HepG2 (cell line): ENCODE results near the gene DBN1. TPM values are rescaled to one million over a fixed set of nuclear protein-coding genes. Genes with fewer than 3 reads are reported as not detected.
A peak's percentile ranks its signal among the peaks of the same experiment; 100 is the strongest.

Experiments used
- CC2D1A ChIP-seq: sonication (generic); formaldehyde crosslinking; IDR thresholded peaks from 2 replicates; pipeline ENCODE4 v1.8.1; 2023; ENCODE audit warnings: mild to moderate bottlenecking, missing genetic modification reagents
- FLYWCH1 ChIP-seq: sonication (generic); formaldehyde crosslinking; IDR thresholded peaks from 2 replicates; pipeline ENCODE4 v1.8.1; 2023; ENCODE audit warnings: mild to moderate bottlenecking, missing genetic modification reagents
- HNRNPL ChIP-seq: fragments of 200-400 bp; formaldehyde crosslinking; IDR thresholded peaks from 2 replicates; pipeline ENCODE4 v1.6.1; 2017; ENCODE audit warnings: mild to moderate bottlenecking, low read depth, low read length
- MAF1 ChIP-seq: sonication (generic); formaldehyde crosslinking; IDR thresholded peaks from 2 replicates; pipeline ENCODE4 v1.5.0; 2020; ENCODE audit warnings: missing genetic modification reagents, borderline replicate concordance
- SATB2 ChIP-seq: sonication (generic); formaldehyde crosslinking; IDR thresholded peaks from 2 replicates; pipeline ENCODE4 v1.5.0; 2020; ENCODE audit warnings: missing genetic modification reagents
- USF2 ChIP-seq, 2 experiments: sonication (generic) in 1 of 2; formaldehyde crosslinking in 1 of 2; IDR thresholded peaks; 2 replicates each; pipeline versions ENCODE4 v1.5.1 to v1.6.1; 2011 to 2020; ENCODE audit warnings: borderline replicate concordance in 1 of 2, low read depth in 1 of 2, low read length in 1 of 2, mild to moderate bottlenecking in 1 of 2, missing genetic modification reagents in 1 of 2, moderate library complexity in 1 of 2
- XBP1 ChIP-seq: sonication (generic); formaldehyde crosslinking; IDR thresholded peaks from 2 replicates; pipeline ENCODE4 v1.5.0; 2020; ENCODE audit warnings: missing genetic modification reagents
- ZBTB1 ChIP-seq: sonication (generic); formaldehyde crosslinking; IDR thresholded peaks from 2 replicates; pipeline ENCODE4 v1.4.0; 2020; ENCODE audit warnings: missing genetic modification reagents, borderline replicate concordance
- ZNF468 ChIP-seq: sonication (generic); formaldehyde crosslinking; IDR thresholded peaks from 2 replicates; pipeline ENCODE4 v1.8.0; 2022; ENCODE audit warnings: mild to moderate bottlenecking, moderate library complexity, missing genetic modification reagents
- ZSCAN21 ChIP-seq: sonication (generic); formaldehyde crosslinking; IDR thresholded peaks from 2 replicates; pipeline ENCODE4 v1.8.0; 2022; ENCODE audit warnings: mild to moderate bottlenecking, missing genetic modification reagents, moderate library complexity, borderline replicate concordance
- polyA plus RNA-seq, 8 experiments: library from polyadenylated mRNA; depleted of rRNA in 3 of 8; stranded (reverse) in 7 of 8; unstranded in 1 of 8; fragments of >200 nt; fragmentation: Illumina TruSeq in 4 of 8; extraction: Trizol in 4 of 8; gene quantifications; 2 replicates each; pipeline versions ENCODE4 v1.2.1 to v1.2.3, GENCODE V29; 2011 to 2016; ENCODE audit warnings: low read depth in 4 of 8, missing spikeins in 1 of 8, mixed read lengths in 1 of 8; ENCODE audit not compliant: insufficient read depth in 1 of 8
- total RNA-seq, 5 experiments: library from RNA; depleted of rRNA; stranded (reverse); fragments of >200 nt; fragmentation: Illumina TruSeq; extraction: Trizol; gene quantifications; 2 replicates each; pipeline ENCODE4 v1.2.3, GENCODE V29; 2016; ENCODE audit warnings: low read depth in 1 of 5
- TF ChIP-seq, protein P1 (sequence below): sonication (generic); formaldehyde crosslinking; IDR thresholded peaks from 2 replicates; pipeline ENCODE4 v1.5.1; 2020; ENCODE audit warnings: missing genetic modification reagents, mild to moderate bottlenecking, borderline replicate concordance
- TF ChIP-seq, protein P2 (sequence below): sonication (generic); formaldehyde crosslinking; IDR thresholded peaks from 2 replicates; pipeline ENCODE4 v1.4.0; 2020; ENCODE audit warnings: missing genetic modification reagents, borderline replicate concordance
- TF ChIP-seq, protein P3 (sequence below): sonication (generic); formaldehyde crosslinking; IDR thresholded peaks from 2 replicates; pipeline ENCODE4 v1.5.1; 2020; ENCODE audit warnings: mild to moderate bottlenecking, missing genetic modification reagents, moderate library complexity
- TF ChIP-seq, protein P4 (sequence below): sonication (generic); formaldehyde crosslinking; IDR thresholded peaks from 2 replicates; pipeline ENCODE4 v1.8.1; 2023; ENCODE audit warnings: mild to moderate bottlenecking, inconsistent platforms, moderate library complexity, missing genetic modification reagents, borderline replicate concordance

The DBN1 gene
- total and polyA plus RNA-seq, 2 of the 13 experiments (the other 11 are each of a cell fraction or from before 2014, with no cell fraction given) = 27.0 to 37.3 TPM

DNA sequence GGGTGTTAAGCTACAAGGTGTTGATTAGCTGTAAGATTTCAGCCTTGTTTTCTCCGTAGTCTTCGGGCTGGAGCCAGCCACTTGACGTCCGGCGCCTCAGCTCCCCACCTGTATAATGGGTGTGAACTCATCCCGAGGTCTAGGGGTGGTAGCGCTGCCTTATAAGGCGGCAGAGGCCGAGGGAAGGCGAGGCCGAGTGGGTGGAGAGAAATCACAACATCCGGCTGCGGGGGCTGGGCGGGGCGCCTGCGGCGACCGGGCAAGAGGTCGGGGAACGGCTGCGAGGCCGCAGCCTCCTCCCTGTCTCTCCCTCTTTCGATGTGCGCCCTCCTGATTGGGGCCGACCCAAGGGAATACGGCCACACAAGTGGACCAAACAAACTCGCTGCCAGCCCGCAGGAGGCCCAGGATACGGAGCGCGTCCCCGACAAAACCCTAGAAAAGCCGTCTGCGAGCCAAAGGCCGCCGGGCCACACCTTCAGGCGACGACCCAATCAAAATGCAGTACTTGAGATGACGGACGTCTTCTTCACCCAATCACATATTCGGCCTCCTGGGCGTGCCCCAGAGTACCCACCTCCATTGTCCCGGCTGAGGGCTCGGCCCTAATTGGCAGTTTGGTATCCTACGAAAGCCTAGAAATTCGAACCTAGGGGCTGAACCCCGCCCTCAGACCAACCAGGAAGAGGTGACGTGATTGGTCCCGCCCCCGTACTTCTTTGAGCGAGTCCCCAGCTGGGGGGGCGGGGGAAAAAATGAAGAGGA lies 47.5 kb downstream of the DBN1 start (continued):
- TF ChIP-seq, protein P1, sequence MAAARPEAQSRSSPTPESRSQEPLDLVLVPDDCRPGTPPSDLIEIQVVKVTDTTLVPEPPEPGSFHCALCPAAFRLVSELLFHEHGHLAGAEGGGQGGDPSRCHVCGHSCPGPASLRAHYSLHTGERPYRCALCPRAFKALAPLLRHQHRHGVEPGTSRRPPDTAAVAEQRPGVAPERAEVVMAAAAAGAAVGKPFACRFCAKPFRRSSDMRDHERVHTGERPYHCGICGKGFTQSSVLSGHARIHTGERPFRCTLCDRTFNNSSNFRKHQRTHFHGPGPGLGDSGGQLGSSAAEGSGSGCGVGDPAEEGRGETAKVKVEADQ = no peak; the same call in 1 of the 2 replicates
- TF ChIP-seq MAF1 (CRISPR knock-in tag) = no peak; the same call in 1 of the 2 replicates
- TF ChIP-seq ZBTB1 (CRISPR knock-in tag) = no peak
- TF ChIP-seq USF2 (IDR thresholded peaks at IDR 0.05; ENCODE audit: low read depth, low read length) = no peak
- peak; percentile 80; the same call in 1 of the 2 replicates for TF ChIP-seq USF2 (CRISPR knock-in tag; IDR thresholded peaks at IDR 0.05; ENCODE audit: borderline replicate concordance)
- TF ChIP-seq, protein P2, sequence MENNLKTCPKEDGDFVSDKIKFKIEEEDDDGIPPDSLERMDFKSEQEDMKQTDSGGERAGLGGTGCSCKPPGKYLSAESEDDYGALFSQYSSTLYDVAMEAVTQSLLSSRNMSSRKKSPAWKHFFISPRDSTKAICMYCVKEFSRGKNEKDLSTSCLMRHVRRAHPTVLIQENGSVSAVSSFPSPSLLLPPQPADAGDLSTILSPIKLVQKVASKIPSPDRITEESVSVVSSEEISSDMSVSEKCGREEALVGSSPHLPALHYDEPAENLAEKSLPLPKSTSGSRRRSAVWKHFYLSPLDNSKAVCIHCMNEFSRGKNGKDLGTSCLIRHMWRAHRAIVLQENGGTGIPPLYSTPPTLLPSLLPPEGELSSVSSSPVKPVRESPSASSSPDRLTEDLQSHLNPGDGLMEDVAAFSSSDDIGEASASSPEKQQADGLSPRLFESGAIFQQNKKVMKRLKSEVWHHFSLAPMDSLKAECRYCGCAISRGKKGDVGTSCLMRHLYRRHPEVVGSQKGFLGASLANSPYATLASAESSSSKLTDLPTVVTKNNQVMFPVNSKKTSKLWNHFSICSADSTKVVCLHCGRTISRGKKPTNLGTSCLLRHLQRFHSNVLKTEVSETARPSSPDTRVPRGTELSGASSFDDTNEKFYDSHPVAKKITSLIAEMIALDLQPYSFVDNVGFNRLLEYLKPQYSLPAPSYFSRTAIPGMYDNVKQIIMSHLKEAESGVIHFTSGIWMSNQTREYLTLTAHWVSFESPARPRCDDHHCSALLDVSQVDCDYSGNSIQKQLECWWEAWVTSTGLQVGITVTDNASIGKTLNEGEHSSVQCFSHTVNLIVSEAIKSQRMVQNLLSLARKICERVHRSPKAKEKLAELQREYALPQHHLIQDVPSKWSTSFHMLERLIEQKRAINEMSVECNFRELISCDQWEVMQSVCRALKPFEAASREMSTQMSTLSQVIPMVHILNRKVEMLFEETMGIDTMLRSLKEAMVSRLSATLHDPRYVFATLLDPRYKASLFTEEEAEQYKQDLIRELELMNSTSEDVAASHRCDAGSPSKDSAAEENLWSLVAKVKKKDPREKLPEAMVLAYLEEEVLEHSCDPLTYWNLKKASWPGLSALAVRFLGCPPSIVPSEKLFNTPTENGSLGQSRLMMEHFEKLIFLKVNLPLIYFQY = peak; percentile 43; the same call in 1 of the 2 replicates
- TF ChIP-seq, protein P3, sequence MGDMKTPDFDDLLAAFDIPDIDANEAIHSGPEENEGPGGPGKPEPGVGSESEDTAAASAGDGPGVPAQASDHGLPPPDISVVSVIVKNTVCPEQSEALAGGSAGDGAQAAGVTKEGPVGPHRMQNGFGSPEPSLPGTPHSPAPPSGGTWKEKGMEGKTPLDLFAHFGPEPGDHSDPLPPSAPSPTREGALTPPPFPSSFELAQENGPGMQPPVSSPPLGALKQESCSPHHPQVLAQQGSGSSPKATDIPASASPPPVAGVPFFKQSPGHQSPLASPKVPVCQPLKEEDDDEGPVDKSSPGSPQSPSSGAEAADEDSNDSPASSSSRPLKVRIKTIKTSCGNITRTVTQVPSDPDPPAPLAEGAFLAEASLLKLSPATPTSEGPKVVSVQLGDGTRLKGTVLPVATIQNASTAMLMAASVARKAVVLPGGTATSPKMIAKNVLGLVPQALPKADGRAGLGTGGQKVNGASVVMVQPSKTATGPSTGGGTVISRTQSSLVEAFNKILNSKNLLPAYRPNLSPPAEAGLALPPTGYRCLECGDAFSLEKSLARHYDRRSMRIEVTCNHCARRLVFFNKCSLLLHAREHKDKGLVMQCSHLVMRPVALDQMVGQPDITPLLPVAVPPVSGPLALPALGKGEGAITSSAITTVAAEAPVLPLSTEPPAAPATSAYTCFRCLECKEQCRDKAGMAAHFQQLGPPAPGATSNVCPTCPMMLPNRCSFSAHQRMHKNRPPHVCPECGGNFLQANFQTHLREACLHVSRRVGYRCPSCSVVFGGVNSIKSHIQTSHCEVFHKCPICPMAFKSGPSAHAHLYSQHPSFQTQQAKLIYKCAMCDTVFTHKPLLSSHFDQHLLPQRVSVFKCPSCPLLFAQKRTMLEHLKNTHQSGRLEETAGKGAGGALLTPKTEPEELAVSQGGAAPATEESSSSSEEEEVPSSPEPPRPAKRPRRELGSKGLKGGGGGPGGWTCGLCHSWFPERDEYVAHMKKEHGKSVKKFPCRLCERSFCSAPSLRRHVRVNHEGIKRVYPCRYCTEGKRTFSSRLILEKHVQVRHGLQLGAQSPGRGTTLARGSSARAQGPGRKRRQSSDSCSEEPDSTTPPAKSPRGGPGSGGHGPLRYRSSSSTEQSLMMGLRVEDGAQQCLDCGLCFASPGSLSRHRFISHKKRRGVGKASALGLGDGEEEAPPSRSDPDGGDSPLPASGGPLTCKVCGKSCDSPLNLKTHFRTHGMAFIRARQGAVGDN = peak; percentile 93
- TF ChIP-seq XBP1 = no peak
- TF ChIP-seq, protein P4, sequence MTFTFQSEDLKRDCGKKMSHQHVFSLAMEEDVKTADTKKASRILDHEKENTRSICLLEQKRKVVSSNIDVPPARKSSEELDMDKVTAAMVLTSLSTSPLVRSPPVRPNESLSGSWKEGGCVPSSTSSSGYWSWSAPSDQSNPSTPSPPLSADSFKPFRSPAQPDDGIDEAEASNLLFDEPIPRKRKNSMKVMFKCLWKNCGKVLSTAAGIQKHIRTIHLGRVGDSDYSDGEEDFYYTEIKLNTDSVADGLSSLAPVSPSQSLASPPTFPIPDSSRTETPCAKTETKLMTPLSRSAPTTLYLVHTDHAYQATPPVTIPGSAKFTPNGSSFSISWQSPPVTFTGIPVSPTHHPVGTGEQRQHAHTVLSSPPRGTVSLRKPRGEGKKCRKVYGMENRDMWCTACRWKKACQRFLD (CRISPR knock-in tag) = 0 out of 2 replicates have a peak, but pooled peaks have one; percentile 67
- TF ChIP-seq HNRNPL = 0 out of 2 replicates have a peak, but pooled peaks have one; percentile 42
- TF ChIP-seq ZNF468 = no peak
- TF ChIP-seq SATB2 = no peak
- TF ChIP-seq FLYWCH1 (CRISPR knock-in tag) = no peak
- TF ChIP-seq ZSCAN21 (CRISPR knock-in tag) = peak; percentile 44; the same call in 1 of the 2 replicates
- TF ChIP-seq CC2D1A (CRISPR knock-in tag) = no peak
